NCI-H748 treated with DMSO at 0.1 percent for 48 hours (cell line): ENCODE data around the gene CLTA.
"Not testable (repeated sequence)": the region's sequence is repeated elsewhere in the genome, so short reads cannot be mapped to it uniquely, and the experiment has no call there.

ENCODE experiments used
- DNase-seq: peaks from one replicate; lab custom pipeline; 2025; lab: John Stamatoyannopoulos, UW

Gene CLTA

GRCh38 chr9:36189976-36190375 lies 745 bp upstream of the CLTA start:
- DNase-seq: no peak

- no peak for DNase-seq
Observed at GRCh38 chr9:36191290-36191645, 547 bp downstream of the CLTA start.

DNA sequence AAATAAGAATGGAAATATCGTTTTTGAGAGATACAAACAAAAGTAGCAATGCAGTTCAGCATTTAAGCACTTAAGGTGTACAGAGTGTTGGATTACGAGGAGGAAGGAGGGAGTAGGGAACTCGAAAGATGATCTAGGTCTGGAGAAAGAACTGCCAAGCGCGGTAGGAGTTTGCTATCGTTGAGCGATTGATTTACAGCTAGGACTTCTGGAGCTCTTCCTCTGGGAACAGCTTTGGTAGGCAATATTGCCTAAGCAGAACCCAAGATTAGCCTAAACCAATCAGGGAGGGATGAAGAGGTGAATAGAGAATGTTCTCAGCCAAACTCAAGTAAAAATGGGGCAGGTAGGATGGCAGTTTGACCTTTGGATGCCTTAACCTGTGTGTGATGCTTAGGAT lies 965 bp downstream of the CLTA start:
- no peak for DNase-seq

- no peak for DNase-seq
Observed at GRCh38 chr9:36192196-36192595, 1.5 kb downstream of the CLTA start.

DNA sequence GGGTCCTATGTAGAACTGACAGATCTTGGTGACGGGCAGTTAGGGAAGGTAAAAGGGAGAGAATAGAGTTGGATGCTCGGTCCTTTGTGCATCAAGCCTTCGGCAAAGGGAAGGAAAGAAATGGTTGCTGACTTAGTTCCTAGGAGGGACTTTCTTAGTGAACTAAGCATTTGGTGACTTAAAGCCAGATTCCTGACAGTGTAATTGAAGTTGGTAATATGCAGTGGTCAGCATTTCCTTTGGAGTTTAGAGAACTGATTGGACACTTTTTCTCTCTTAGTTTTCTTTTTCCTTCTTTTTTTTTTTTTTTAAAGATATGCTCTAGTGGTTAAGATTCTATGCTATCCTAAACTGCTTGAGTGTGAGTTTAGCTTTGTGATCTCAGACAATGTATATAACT lies 2.3 kb downstream of the CLTA start:
- DNase-seq: no peak

DNA sequence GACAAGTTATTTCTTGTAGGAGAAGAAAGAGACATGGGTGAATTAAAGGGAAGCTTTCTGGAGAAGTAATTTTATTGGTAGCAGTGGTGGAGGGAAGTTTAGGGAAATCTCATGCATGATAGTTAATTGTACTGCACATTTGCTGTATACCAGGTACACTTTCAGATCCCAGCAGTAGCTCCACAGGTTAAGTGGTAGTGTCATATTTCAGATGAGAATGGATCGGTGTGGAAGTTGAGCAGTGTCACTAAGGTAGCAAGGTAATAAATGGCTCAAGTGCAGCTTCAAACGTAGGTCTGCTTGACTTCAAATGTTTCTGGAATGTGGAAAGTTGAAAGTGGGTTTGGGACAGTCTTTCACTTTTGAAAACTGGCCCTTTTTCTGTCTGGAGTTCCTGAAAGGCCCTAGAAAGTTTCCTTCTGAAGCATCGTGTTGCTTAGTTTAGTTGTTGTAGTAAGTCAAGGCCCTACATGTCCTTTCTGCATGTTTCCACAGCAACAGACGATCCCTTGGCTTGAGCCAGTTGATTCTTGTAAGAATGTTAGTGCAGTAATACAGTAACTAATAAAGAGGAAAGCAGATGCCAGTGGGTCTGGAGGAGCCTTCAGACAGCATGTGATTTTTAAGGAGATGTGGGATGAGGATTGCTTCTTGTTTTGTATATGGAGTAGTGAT lies 3.7 kb downstream of the CLTA start:
- no peak for DNase-seq

- no peak for DNase-seq
Observed at GRCh38 chr9:36204906-36205547, 14.3 kb downstream of the CLTA start.

DNA sequence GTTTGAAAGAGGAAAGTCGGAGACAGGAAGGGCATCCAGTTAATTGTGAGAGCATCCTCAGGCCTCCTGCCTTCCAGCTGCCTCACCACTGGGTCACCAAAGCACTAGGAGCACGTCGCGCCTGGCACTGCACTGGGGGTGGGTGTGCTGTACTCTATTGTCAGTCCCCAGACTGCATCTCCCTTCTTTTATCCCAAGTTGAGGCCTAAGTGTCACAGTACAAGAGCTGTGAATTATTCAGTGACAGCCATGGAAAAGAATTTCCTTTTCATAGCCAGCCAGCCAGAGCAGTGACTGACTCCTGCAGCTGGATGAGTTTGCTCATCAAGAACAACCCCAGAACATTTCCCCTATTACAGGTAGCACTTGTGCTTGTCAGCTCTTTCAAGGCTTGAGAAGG lies 16.3 kb downstream of the CLTA start:
- no peak for DNase-seq

- DNase-seq: no peak
Observed at GRCh38 chr9:36207546-36208012, 16.9 kb downstream of the CLTA start.

- DNase-seq: no peak
Observed at GRCh38 chr9:36208521-36209253, 18.0 kb downstream of the CLTA start.

- no peak for DNase-seq
Observed at GRCh38 chr9:36210722-36211121, 20.0 kb downstream of the CLTA start.

- no peak for DNase-seq
Observed at GRCh38 chr9:36211510-36211909, 20.8 kb downstream of the CLTA start.

GRCh38 chr9:36213387-36213786 lies 22.7 kb downstream of the CLTA start:
- DNase-seq: no peak

DNA sequence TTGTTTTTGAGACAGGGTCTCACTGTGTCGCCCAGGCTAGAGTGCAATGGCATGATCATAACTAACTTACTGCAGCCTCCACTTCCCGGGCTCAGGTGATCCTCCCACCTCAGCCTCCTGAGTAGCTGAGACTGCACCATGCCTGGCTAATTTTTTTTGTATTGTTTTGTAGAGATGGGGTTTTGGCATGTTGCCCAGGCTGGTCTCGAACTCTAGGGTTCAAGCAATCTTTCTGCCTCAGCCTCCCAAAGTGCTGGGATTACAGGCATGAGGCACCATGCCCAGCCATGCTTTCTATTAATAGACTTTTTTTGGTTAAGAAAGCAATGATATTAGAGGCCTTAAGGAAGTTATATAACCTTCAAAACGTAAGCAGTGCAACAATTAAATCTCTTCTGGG lies 23.3 kb downstream of the CLTA start:
- no peak for DNase-seq

GRCh38 chr9:36214571-36214970 lies 23.9 kb downstream of the CLTA start:
- no peak for DNase-seq

DNA sequence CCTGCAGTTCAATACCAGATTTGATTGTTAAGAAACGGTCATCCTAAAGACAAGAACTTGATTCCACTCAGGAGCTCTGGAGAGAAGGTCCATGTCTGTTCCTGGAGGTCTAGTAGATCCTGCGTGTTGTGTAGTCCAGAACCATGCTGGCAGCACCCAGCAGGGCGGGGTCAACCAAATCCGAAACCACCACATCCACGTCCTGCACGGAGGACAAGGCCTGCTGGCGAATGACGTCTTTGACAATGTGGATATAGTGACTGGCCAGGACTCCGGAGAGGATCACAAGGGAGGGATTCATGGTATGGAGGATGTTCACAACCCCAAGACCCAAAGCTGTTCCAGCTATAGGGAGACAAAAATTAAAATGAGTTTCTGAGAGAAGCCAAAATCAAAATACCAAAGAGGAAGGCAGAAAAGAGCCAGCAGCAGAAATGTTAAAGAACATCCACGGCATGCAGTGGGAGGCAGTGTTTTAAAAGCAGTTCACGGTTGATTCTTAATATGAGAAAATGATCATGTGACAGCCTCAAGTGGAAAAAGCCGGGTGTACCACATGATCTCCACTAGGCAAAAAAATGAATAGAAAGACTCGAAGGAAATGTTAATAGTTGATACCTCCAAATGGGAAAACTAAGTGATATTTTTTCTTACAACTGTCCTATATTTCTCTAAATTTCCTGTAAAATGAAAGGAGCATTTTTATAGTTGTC lies 26.7 kb downstream of the CLTA start:
- no peak for DNase-seq

DNA sequence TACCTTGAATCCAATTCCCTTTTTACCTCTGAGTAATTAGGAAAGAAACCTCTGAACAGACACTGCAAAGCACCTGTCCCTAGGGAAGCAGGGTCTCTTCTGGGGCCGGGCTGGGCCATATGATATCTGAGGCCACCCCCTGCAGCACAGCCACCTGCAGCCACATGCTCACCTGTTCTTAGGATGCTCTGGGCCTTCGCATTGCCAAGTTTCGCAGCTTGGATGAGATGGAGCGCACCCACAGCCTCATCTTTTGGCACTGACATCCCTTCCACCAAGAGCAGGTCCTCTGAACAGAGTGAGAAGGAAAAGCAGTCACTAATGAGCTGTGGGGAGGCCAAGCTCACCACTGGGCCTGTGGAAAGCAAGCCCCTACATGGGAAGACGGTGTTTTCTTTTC lies 27.3 kb downstream of the CLTA start:
- no peak for DNase-seq

GRCh38 chr9:36218411-36218901 lies 27.7 kb downstream of the CLTA start:
- DNase-seq: no peak

GRCh38 chr9:36221667-36222066 lies 30.9 kb downstream of the CLTA start:
- DNase-seq: no peak

GRCh38 chr9:36222449-36222848 lies 31.7 kb downstream of the CLTA start:
- no peak for DNase-seq

DNA sequence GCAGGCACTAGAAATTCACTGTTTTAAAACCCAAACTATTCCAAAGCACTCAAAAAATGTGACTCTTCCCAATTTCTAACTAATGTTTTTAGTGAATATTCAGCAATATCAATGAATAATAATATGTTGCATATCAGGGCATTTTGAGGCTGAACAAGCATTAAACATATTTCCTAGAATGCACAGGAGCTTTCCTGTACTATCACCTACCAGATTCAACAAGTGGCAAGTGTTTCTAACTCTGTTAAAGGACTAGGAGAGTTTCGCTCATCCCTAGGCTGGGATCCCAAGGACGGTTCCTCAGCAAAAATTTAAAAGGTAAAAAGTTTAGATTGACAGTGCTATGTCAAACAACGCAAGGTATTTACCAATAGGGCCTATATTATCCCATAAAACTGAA lies 46.5 kb downstream of the CLTA start:
- no peak for DNase-seq

- DNase-seq: not testable (repeated sequence)
Observed at GRCh38 chr9:36239205-36239604, 48.5 kb downstream of the CLTA start.
